ENCODE measurements around the gene TCF7.

DNA sequence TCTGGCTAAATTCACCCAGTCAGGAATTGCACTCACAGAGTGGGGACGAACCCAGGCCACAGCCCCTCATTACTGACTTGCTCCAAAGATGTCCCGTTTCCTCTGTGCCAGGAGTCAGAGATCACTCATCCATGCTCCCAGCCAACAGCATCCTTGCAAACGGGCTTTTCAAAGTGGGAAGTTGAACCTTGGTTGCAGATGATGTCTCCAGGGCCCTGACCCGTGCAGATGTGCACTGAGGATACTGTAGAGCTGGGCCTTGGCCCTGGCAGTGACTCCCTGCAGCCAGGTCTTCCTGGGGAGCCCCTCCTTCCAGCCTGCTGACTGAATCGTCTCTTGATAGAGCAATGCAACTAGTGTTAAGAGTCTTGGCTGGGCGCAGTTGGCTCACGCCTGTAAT, 22.3 kb downstream of the TCF7 start:
- TF ChIP-seq, protein P1, sequence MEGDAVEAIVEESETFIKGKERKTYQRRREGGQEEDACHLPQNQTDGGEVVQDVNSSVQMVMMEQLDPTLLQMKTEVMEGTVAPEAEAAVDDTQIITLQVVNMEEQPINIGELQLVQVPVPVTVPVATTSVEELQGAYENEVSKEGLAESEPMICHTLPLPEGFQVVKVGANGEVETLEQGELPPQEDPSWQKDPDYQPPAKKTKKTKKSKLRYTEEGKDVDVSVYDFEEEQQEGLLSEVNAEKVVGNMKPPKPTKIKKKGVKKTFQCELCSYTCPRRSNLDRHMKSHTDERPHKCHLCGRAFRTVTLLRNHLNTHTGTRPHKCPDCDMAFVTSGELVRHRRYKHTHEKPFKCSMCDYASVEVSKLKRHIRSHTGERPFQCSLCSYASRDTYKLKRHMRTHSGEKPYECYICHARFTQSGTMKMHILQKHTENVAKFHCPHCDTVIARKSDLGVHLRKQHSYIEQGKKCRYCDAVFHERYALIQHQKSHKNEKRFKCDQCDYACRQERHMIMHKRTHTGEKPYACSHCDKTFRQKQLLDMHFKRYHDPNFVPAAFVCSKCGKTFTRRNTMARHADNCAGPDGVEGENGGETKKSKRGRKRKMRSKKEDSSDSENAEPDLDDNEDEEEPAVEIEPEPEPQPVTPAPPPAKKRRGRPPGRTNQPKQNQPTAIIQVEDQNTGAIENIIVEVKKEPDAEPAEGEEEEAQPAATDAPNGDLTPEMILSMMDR (IDR thresholded peaks at IDR 0.05; ENCODE audit: insufficient read depth, low read length), result no peak
- no peak for TF ChIP-seq GABPA (IDR thresholded peaks at IDR 0.05; ENCODE audit: low read depth)
- TF ChIP-seq POLR2AphosphoS5 (IDR thresholded peaks at IDR 0.05; ENCODE audit: low read depth), result no peak
- no peak for TF ChIP-seq REST (IDR thresholded peaks at IDR 0.05; ENCODE audit: insufficient replicate concordance, low read depth)
- no peak for TF ChIP-seq SPI1 (IDR thresholded peaks at IDR 0.05; ENCODE audit: borderline replicate concordance, low read depth)

Data from HL-60 (cell line).